ENCODE data around the gene GPBAR1.

The GPBAR1 gene

GRCh38 chr2:218245214-218245613 lies 15.6 kb upstream of the GPBAR1 start:
- DNase-seq: no peak

DNA sequence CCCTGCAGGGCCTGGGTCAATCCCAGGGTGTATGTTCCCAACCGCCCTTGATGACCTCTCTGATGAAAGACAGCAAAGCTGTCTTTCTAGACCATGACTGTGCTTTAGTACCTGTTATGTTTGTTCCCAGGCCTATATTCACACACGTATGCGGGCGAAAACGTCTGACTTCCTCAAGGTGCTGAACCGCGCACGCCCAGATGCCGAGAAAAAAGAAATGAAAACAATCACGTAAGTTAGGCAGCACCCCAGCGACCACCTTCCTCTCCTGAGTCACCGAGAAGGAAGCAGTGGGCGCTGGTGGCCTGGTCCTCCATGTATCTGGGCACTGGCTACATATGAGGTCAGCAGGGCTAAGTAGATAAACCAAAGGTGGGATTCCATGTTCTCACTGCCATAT lies 11.1 kb upstream of the GPBAR1 start:
- no peak for DNase-seq

DNA sequence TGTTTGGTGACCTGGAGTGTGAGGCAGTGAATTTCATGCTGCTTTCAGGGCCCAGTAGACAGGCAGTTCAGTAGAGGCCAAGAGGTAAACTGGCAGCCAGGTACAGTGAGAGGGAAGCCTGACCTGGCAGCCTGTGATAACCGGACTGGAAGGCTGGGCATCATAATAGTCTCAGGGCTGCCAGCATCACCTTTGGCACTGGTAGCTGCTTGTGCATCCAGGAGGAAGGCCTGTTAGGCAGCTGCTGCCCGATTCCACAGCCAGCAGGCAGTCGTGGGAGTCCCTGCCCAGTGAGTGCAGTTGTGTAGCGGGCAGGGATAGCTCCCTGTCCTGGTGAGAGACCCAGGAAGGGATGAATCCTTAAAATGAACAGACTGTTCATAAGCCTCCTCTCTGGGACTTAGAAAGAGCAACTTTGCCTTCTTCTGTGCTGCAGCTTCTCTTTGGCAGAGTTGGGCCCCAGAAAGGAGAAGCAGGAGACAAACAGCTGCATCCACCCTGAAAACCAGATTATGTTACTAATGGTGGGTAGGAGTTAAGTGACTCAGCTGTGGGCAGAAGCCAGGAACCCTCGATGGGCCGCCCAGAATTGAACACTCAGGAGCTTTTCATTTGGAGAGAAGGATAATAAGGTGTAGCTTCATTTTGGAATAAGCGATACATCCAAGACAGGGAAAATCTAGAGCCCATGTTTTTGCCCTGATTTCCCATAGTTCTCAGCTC lies 8.1 kb upstream of the GPBAR1 start:
- no peak for DNase-seq

- no peak for DNase-seq
These were observed 7.6 kb upstream of the GPBAR1 start for GRCh38 chr2:218253232-218253625.

GRCh38 chr2:218255446-218255845 lies 5.4 kb upstream of the GPBAR1 start:
- DNase-seq: no peak

- no peak for DNase-seq
These were observed 4.0 kb upstream of the GPBAR1 start for GRCh38 chr2:218256612-218257350.

DNA sequence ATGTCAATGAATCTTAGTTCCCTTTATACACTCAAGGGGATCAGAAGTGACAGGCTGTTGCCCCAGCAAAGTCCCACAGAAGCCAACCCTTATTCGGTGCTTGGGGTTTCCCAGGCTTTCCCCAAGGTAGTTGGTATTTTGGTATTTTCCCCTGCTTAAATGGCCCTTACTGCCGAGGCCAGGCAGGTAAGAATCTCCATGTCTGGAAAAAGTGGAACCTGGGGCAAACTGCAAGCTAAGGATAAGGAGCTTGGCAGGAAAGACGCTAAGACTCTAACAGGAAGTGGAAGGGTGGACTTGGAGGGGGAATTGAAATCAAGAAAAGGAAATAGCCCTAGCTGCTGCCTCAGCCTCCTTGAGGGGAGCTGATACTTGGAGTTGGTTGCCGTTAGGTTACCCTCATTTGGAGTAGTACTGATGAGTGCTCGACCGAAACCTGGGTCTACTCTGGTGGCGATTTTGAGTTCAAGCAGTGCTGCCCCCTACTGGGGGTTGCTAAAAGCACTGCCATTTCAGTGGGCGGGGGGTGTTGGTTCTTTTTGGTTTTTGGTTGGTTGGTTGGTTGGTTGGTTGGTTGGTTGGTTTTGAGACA lies 3.3 kb upstream of the GPBAR1 start:
- DNase-seq: no peak

DNA sequence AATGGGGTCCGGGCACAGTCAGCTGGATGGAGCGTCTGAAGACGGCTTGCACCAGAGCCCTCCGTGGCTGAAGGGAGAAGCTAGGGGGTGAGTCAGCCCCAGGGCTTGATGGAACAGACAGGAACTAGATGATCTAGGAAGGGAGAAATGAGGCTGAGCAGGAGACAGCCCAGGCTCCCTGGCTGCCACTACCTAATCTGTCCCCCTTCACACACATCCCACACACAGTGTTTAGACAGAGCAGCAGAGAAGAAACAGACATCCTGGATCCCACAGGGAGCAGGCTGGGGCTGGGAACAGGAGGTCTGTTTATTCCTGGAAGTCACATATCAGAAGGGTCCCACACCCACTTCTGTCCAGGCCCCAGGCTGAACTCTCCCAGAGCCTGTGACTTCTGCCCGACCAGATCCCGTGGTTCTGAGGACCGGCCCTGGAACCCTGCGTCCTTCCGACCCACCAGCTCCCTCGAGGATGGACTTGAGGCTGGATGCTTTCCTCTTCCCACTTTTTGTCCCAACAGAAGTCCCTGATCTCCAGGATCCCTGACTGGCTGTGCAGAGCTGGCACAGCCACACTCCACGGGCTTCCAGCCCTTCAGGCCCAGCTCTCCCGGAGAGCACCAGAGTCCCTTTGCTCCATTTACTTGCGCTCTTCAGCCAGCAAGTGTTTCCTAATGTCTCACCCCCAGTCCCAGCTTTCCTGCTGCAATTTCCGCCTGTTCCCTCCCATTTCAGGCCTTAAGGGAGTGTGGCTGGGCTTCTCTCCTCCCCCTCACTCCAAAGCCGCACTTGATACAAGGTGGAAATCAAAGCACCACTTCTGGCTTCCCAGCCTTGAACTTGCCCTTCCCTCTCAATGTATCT lies 1.5 kb upstream of the GPBAR1 start:
- no peak for DNase-seq

DNA sequence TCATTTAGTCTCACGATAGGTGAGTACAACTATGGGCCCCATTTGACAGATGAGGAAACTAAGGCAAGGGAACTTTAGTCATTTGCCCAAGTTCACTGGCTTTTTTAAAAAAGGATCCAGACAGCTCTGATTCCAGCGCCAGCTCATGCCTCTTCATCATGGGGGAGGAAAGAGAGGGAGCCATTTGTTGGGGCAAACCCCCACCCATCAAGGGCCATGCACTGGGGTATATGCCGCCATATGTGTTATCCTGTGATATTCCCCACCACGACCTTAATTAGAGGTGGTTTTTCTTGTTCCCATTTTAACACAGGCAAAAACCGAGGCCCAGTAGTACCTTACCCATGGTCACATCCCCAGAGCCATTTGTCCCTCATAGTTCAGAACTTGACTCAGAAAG lies 649 bp upstream of the GPBAR1 start:
- no peak for DNase-seq

- no peak for DNase-seq
These were observed 815 bp downstream of the GPBAR1 start for GRCh38 chr2:218261423-218262236.

- DNase-seq: no peak
These were observed 1.4 kb downstream of the GPBAR1 start for GRCh38 chr2:218262237-218262600.

- no peak for DNase-seq
These were observed 2.1 kb downstream of the GPBAR1 start for GRCh38 chr2:218262631-218263586.

DNA sequence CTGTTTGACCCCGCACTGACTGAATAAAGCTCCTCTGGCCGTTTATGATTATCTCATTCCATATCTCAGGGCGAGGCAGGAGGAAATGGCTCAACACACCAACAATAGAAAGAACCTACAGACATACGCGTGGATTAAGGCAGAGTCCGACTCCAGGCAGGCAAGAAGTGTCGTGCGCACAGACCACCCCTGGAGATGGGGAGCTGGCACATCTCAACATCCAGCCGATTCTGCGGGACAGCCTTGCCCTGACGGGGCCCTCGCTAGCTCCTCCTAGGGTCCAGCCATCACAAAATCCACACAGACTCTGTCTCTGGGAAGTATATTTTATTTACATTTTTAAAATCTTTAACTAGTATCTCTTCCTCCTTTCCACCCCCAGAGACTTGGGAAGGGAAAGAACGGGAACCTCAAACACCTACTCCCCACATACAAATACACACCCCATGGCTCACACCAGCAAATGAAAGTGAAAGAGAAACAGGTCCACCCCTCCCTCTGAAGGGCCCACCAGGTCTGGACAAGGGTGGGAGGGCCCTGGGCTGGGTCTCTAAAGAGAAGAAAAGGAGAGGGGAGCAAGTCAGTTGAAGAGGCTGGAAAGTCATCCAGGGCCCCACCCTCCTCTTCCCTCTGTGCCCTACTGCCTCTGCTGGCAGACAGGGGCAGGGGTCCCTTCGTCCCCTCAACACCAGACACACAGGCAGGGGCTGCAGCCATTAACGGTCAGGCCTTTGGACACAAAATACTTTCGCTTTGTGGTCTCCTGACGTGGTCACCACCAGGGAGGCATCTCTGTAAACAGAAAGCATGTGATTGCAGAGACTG lies 3.2 kb downstream of the GPBAR1 start:
- no peak for DNase-seq

DNA sequence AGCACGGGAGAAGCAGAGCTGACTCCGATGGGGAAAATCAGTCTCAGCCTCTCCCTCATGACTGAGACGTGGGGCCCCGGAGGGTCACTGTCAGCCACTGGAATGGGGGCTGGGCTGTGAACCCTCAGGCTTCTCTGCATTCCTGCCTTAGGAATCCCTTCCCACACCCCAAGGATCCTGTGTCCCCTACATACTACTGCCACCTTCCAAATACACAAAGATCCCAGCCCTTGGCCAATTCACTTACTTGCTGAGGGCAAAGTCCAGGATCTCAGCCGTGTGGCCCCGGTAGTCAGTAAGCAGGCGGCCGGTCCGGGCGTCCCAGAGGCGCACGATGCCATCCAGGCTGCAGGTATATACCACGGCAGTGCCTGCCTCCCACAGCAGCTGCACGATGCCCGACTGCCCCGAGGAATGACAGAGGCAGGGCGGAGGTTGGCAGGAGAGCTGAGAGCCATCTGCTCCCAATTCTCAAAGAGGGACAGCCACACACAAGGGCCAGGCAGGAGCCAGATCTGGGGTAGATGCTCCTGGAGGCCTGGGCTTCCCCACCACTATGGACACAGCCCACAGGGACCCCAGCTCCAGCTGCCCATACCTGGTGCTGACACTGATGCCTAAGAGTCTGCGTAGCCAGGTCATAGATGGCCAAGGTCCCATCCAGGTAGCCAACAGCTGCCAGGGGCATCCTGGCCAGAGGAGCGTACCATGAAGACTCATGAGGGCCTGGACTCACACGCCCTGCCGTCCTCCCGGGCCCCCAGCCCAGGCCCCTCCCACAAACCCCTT lies 4.2 kb downstream of the GPBAR1 start:
- DNase-seq: no peak

GRCh38 chr2:218265626-218266025 lies 4.8 kb downstream of the GPBAR1 start:
- DNase-seq: no peak

GRCh38 chr2:218266316-218266979 lies 5.6 kb downstream of the GPBAR1 start:
- DNase-seq: no peak

GRCh38 chr2:218267259-218267658 lies 6.4 kb downstream of the GPBAR1 start:
- no peak for DNase-seq

DNA sequence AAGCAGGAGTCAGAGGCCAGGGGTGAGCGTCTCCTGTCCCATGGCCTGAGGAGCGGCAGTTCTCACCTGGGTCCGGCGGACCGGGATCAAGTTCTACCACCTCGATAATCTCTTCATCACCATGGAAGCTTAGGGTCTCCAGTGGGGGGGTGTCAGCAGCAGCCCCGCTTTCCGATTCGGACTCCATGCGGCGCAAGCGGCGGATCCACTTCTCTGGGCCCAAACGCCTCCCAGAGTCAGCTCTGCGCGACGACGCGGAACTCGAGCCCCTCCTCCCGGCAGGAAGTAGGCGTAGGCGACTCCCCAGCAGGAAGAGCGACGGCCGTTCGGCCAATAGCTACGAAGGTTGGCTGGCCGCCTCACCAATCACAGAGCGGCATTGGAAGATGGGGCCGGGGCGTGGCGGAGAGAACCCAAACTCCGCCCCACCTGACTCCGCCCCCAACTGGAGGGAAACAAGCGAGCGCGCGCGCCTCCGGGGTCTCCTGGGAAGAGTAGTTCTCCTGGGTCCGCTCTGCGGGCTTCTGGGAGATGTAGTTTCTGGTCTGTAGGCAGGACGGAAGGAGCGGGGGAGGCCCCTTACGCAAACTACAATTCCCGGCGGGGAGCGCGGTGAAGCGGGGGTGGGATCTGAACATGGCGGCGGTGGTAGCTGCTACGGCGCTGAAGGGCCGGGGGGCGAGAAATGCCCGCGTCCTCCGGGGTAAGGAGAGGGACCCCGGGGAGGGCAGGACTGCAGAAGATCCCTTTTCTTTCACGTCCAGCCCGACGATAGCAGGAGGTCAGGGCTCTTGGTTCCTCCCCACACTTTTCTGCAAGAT lies 9.3 kb downstream of the GPBAR1 start, which contains the start of the genes AAMP and PNKD:
Gene AAMP, minus strand, starts transcription at position 238 of the 821 bp plus-strand sequence. Its CDS starts 51 bp downstream, at position 187.
Gene PNKD, plus strand, starts transcription at position 620 of the 821 bp plus-strand sequence. Its CDS starts 17 bp downstream, at position 637.
- peak; percentile 99 for DNase-seq

Data from COR-L47 (cell line).